WI38 (cell line): ENCODE measurements around the gene DHX58.
A peak's percentile ranks its signal among the peaks of the same experiment; 100 is the strongest.

ENCODE experiments used
- H3K4me3 ChIP-seq: 2 replicates; pipeline ENCODE4 v1.5.1; 2011; ENCODE audit warnings: low read depth, mild to moderate bottlenecking, control low read depth, low read length
- CTCF ChIP-seq: IDR thresholded peaks from 2 replicates; pipeline ENCODE4 v1.5.1; 2012; ENCODE audit warnings: low read depth, mild to moderate bottlenecking, control low read depth, low read length

The DHX58 gene

GRCh38 chr17:42107124-42107523, 5.4 kb downstream of the DHX58 start:
- H3K4me3 ChIP-seq: no peak overlapping the region
- no peak for TF ChIP-seq CTCF

- H3K4me3 ChIP-seq: no peak overlapping the region
- no peak for TF ChIP-seq CTCF
Observed at GRCh38 chr17:42106009-42106408, 6.5 kb downstream of the DHX58 start.

GRCh38 chr17:42104264-42104663, 8.2 kb downstream of the DHX58 start:
- TF ChIP-seq CTCF: no peak
- H3K4me3 ChIP-seq: no peak overlapping the region

- TF ChIP-seq CTCF: no peak
Observed at GRCh38 chr17:42103221-42103954, 9.1 kb downstream of the DHX58 start.

GRCh38 chr17:42101513-42102292, 10.8 kb downstream of the DHX58 start:
- no peak overlapping the region for H3K4me3 ChIP-seq
- TF ChIP-seq CTCF: peak; percentile 94

More at GRCh38 chr17:42103221-42103954, 9.1 kb downstream of the DHX58 start:
- H3K4me3 ChIP-seq: no peak overlapping the region

- no peak for TF ChIP-seq CTCF
- no peak overlapping the region for H3K4me3 ChIP-seq
Observed at GRCh38 chr17:42098730-42099399, 13.6 kb downstream of the DHX58 start.
